Activated CD8-positive, alpha-beta memory T cell treated with anti-CD3 and anti-CD28 coated beads, Interleukin-2, amount 10 ng/mL, durations not matched to agents 7 days and 5 days (primary cell): Measurements from ENCODE around the gene DIS3. TPM values are rescaled to one million over a fixed set of nuclear protein-coding genes. Genes with fewer than 3 reads are reported as not detected.
"Not testable (repeated sequence)": the region's sequence is repeated elsewhere in the genome, so short reads cannot be mapped to it uniquely, and the experiment has no call there.

Experiments
- ATAC-seq: fragments of 150-1000 bp; cut with Tn5 transposase; one replicate; pipeline ENCODE4 v1.10.0; 2021; ENCODE audit warnings: moderate library complexity
- CTCF ChIA-PET: fragments of 350-600 bp; sonication (Branson Sonifier 250); formaldehyde crosslinking; loops from one replicate; lab custom pipeline; 2021; ENCODE audit warnings: antibody characterized with exemption; lab: Charles Lee
- DNase-seq: peaks from one replicate; pipeline ENCODE4 v3.0.0-alpha.2; 2020
- H3K27ac Mint-ChIP-seq: one replicate; pipeline ENCODE4 v1.8.0; 2021; ENCODE audit warnings: mild to moderate bottlenecking, mixed read lengths
- H3K27me3 Mint-ChIP-seq: one replicate; pipeline ENCODE4 v1.8.0; 2021; ENCODE audit warnings: mixed read lengths
- H3K36me3 Mint-ChIP-seq: one replicate; pipeline ENCODE4 v1.8.0; 2021; ENCODE audit warnings: mild to moderate bottlenecking, mixed read lengths
- H3K4me1 Mint-ChIP-seq: one replicate; pipeline ENCODE4 v1.8.0; 2021; ENCODE audit warnings: mixed read lengths
- H3K4me3 Mint-ChIP-seq: one replicate; pipeline ENCODE4 v1.8.0; 2021; ENCODE audit warnings: mild to moderate bottlenecking, moderate library complexity, mixed read lengths
- H3K9me3 Mint-ChIP-seq: one replicate; pipeline ENCODE4 v1.8.0; 2022; ENCODE audit warnings: low read depth, mixed read lengths
- total RNA-seq, 2 experiments: library from RNA; stranded (reverse); gene quantifications; one replicate each; pipeline ENCODE4 v1.2.3, GENCODE V29; 2021

DIS3 gene
- total RNA-seq, 2 experiments from 2014 or later: 32.4 to 40.4 TPM

- H3K9me3 Mint-ChIP-seq, ATAC-seq, H3K27me3 Mint-ChIP-seq, DNase-seq: not testable (repeated sequence)
- peak overlapping the region; percentile 87 for H3K27ac Mint-ChIP-seq
- H3K36me3 Mint-ChIP-seq: peaks cover 54% of the 10 kb centered on the region
- peak overlapping the region; percentile 85 for H3K4me3 Mint-ChIP-seq
- CTCF ChIA-PET: interaction anchor here (1.0 kb wide), 1 partner anchor 40 kb away, joined by 3 read pairs; no protein-coding TSS in a partner anchor
- peaks cover 46% of the 10 kb centered on the region for H3K4me1 Mint-ChIP-seq
These were observed 55.5 kb downstream of the DIS3 start for GRCh38 chr13:72726185-72726584.

- H3K4me1 Mint-ChIP-seq: peaks cover 8% of the 10 kb centered on the region
- H3K27me3 Mint-ChIP-seq: no peaks in the 10 kb centered on the region
- DNase-seq (no peak), ATAC-seq (no peak)
- no peak overlapping the region for H3K4me3 Mint-ChIP-seq
- no peaks in the 10 kb centered on the region for H3K9me3 Mint-ChIP-seq
- peaks cover 84% of the 10 kb centered on the region for H3K36me3 Mint-ChIP-seq
- H3K27ac Mint-ChIP-seq: no peak overlapping the region
- CTCF ChIA-PET: no interaction called here
These were observed 64.9 kb downstream of the DIS3 start for GRCh38 chr13:72716776-72717175.

Other genes starting within 250 kb of the DIS3 start
- gene MZT1, start 54.3 kb downstream of the DIS3 start, total RNA-seq: 10 to 100 TPM; 19.7 to 23.3 TPM
- 10 to 100 TPM; 23.3 to 27.1 TPM for gene BORA, start 54.0 kb downstream of the DIS3 start, total RNA-seq
- 10 to 100 TPM; 15.6 to 30.3 TPM for gene PIBF1, start 233 bp upstream of the DIS3 start, total RNA-seq